DND-41 (cell line): ENCODE data around the gene CATSPER3.
A peak's percentile ranks its signal among the peaks of the same experiment; 100 is the strongest.

Experiments
- ATAC-seq: fragments of 200-7000 bp; cut with Tn5 transposase; 3 replicates; pipeline ENCODE4 v1.9.1; 2021; ENCODE audit warnings: low read depth; ENCODE audit not compliant: insufficient read depth
- DNase-seq: peaks from one replicate; pipeline ENCODE4 v3.0.0-alpha.2; 2020
- H2AFZ ChIP-seq: 2 replicates; pipeline ENCODE4 v1.6.0; 2012; ENCODE audit warnings: low read depth, low read length
- H3K27ac ChIP-seq: 2 replicates; pipeline ENCODE4 v1.5.1; 2012; ENCODE audit warnings: low read length, inconsistent platforms
- H3K27me3 ChIP-seq: fragments of 200-600 bp; sonication (generic); 2 replicates; pipeline ENCODE4 v1.6.0; 2012; ENCODE audit warnings: low read length, mild to moderate bottlenecking, inconsistent platforms; ENCODE audit not compliant: insufficient read depth, poor library complexity
- H3K36me3 ChIP-seq: 2 replicates; pipeline ENCODE4 v1.5.1; 2012; ENCODE audit warnings: low read length, inconsistent platforms; ENCODE audit not compliant: insufficient read depth
- H3K4me1 ChIP-seq: 2 replicates; pipeline ENCODE4 v1.5.1; 2012; ENCODE audit warnings: mild to moderate bottlenecking, low read length; ENCODE audit not compliant: insufficient read depth
- H3K4me2 ChIP-seq: 2 replicates; pipeline ENCODE4 v1.6.0; 2012; ENCODE audit warnings: mild to moderate bottlenecking, moderate library complexity, low read length, inconsistent platforms; ENCODE audit not compliant: insufficient read depth
- H3K4me3 ChIP-seq, 2 experiments: fragments of 200-600 bp in 1 of 2; shearing (Covaris generic) in 1 of 2; 2 replicates each; pipeline ENCODE4 v1.5.1; 2012 to 2016; ENCODE audit warnings: inconsistent platforms in 2 of 2, low read length in 2 of 2, mild to moderate bottlenecking in 2 of 2, low read depth in 1 of 2, moderate library complexity in 1 of 2
- H3K79me2 ChIP-seq: 2 replicates; pipeline ENCODE4 v1.6.0; 2012; ENCODE audit warnings: low read length, inconsistent platforms; ENCODE audit not compliant: insufficient read depth
- H3K9ac ChIP-seq: 2 replicates; pipeline ENCODE4 v1.6.0; 2012; ENCODE audit warnings: low read depth, mild to moderate bottlenecking, inconsistent platforms, low read length, moderate library complexity
- H3K9me3 ChIP-seq: 2 replicates; pipeline ENCODE4 v1.5.1; 2012; ENCODE audit warnings: low read length, moderate library complexity, mild to moderate bottlenecking, inconsistent platforms; ENCODE audit not compliant: insufficient read depth, severe bottlenecking
- H4K20me1 ChIP-seq: 2 replicates; pipeline ENCODE4 v1.6.0; 2012; ENCODE audit warnings: low read length; ENCODE audit not compliant: insufficient read depth
- EZH2 ChIP-seq: IDR thresholded peaks from 3 replicates; pipeline ENCODE4 v1.6.1; 2012; ENCODE audit warnings: borderline replicate concordance, low read depth, mild to moderate bottlenecking, moderate library complexity, low read length, inconsistent platforms; ENCODE audit not compliant: severe bottlenecking
- TF ChIP-seq, protein P1 (sequence below): IDR thresholded peaks from 2 replicates; pipeline ENCODE4 v1.5.1; 2012; ENCODE audit warnings: borderline replicate concordance, low read length, moderate library complexity, mild to moderate bottlenecking; ENCODE audit not compliant: poor library complexity, severe bottlenecking; ENCODE audit errors: extremely low read depth

CATSPER3 gene

DNA sequence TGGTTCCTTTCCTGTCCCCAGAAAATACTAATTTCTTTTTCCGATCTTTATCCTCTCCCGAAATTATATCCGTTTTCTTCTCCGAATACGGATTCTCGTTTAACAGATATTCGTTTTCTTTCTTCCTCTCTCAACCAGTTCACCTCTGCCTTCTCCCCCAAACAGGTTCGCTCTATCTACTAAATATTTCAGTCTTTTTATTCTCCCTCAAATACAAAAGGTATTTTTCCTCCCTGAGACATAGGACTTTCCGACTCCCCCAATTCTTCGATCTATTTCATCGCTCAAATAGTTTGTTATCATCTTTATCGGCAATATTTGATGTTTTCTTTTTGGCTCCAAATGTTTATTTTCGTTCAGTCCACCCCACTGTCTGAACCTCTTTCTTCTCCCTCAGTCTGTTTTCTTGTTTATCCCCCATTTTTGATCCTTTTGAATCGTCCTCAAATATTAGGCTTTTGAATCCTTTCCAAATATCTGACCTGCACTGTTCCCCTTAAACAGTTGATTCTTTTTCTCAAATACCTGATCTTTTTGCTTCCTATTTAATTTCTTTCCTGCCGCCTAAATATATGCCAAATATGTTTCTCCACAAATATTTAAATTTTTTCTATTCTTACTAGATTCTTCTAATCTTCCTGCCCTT is 61.9 kb downstream of the CATSPER3 start:
- peaks cover 35% of the 10 kb centered on the region for H3K36me3 ChIP-seq
- H4K20me1 ChIP-seq = peaks cover 20% of the 10 kb centered on the region
- no peak for DNase-seq
- no peaks in the 10 kb centered on the region for H3K27me3 ChIP-seq
- no peak overlapping the region for H3K4me2 ChIP-seq
- H3K9me3 ChIP-seq = no peaks in the 10 kb centered on the region
- H3K27ac ChIP-seq = no peak overlapping the region
- no peak for ATAC-seq
- no peak for TF ChIP-seq EZH2
- H3K4me3 ChIP-seq = no peak overlapping the region
- peaks cover 27% of the 10 kb centered on the region for H3K4me1 ChIP-seq
- no peak overlapping the region for H3K9ac ChIP-seq
- peaks cover 32% of the 10 kb centered on the region for H3K79me2 ChIP-seq
- no peak overlapping the region for H2AFZ ChIP-seq

DNA sequence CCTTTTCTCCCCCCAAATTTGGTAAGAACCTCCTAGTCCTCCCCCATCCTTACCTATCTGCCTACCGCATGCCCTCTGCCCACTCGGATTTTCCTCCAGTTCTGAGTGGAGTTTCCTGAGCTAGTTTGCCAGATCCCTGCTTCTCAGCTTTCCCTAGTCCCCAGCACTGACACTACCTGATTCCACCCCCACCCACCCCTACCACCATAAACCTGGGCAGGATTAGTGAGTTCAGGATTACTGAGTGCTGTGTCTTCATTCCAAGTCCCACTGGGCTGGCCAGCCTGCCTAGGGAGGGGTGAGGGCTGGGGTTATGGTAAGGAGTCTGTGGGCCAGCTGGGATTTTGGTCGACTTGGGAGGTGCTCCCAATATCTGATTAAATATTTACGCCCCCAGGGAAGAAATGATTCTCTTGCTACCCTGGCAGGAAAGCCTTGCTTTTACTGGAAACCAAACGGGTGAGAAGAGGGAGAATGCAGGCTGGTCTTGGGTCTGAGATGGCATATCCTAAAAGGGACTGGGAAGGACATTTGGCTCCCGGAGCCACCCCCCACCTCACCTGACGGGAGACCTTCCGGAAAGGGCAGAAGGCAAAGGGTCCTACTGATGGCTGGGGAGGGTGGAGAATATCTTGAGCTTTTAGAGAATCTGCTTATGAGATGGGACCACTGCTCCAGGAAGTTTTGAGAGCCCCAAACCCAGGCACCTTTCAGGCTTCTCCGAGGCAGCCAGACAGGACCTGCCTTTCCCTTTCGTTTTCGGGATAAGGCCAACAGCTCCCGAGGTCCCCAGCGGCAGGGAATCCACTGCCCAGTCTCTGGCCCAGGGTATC is 62.6 kb downstream of the CATSPER3 start:
- ATAC-seq = no peak
- peaks cover 32% of the 10 kb centered on the region for H3K79me2 ChIP-seq
- no peak overlapping the region for H2AFZ ChIP-seq
- H3K27me3 ChIP-seq = no peaks in the 10 kb centered on the region
- TF ChIP-seq, protein P1, sequence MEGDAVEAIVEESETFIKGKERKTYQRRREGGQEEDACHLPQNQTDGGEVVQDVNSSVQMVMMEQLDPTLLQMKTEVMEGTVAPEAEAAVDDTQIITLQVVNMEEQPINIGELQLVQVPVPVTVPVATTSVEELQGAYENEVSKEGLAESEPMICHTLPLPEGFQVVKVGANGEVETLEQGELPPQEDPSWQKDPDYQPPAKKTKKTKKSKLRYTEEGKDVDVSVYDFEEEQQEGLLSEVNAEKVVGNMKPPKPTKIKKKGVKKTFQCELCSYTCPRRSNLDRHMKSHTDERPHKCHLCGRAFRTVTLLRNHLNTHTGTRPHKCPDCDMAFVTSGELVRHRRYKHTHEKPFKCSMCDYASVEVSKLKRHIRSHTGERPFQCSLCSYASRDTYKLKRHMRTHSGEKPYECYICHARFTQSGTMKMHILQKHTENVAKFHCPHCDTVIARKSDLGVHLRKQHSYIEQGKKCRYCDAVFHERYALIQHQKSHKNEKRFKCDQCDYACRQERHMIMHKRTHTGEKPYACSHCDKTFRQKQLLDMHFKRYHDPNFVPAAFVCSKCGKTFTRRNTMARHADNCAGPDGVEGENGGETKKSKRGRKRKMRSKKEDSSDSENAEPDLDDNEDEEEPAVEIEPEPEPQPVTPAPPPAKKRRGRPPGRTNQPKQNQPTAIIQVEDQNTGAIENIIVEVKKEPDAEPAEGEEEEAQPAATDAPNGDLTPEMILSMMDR = no peak
- no peak for TF ChIP-seq EZH2
- no peak overlapping the region for H3K27ac ChIP-seq
- DNase-seq = no peak
- no peak overlapping the region for H3K9ac ChIP-seq
- H3K4me3 ChIP-seq = no peak overlapping the region
- peaks cover 35% of the 10 kb centered on the region for H3K36me3 ChIP-seq
- H3K9me3 ChIP-seq = no peaks in the 10 kb centered on the region
- peaks cover 32% of the 10 kb centered on the region for H3K4me1 ChIP-seq
- peaks cover 20% of the 10 kb centered on the region for H4K20me1 ChIP-seq
- peak overlapping the region; percentile 96; the same call in 1 of the 2 replicates for H3K4me2 ChIP-seq

DNA sequence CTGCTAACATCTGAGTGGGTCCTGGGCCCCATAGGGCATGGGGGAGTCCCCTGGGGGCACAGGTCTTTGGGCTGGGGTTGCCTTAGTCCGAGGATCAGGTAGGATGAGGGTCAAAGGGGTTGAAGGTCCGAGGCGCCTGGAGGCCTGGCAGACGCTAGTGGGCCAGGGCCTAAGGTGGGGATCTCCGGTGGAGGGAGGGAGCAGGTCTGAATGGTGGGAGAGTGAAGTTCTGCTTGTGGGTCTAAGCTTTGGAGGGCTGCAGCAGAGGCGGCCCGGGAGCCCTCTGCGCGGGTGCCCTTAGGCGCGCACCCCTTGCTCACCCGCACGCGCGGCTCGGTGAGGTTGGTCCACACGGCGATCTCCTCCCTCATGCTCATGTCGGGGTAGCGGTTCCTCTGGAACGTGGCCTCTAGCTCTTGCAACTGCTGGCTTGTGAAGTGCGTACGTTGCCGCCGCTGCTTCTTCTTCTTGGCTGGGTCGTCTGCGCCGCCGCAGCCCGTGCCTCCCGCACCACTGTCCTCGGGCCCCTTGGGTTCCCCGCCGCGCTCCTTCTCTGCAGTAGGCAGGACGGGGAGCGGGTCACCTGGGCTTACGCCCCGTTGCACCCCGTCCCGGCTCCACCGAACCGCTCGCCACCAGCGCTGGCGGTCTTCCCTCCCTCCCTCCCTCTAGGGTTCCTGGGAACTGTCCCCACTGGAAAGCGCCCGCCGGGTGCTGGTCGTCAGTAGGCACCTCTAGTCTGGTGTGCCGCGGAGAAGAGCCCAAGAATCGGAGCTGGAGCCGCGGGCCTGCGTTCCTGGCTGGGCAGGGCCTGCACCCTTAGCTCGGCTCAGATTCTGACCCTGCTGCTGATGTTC is 63.5 kb downstream of the CATSPER3 start:
- no peak overlapping the region for H2AFZ ChIP-seq
- H3K79me2 ChIP-seq = peaks cover 32% of the 10 kb centered on the region
- H3K4me2 ChIP-seq = peak overlapping the region; percentile 96
- no peak for DNase-seq
- H3K27me3 ChIP-seq = no peaks in the 10 kb centered on the region
- peak overlapping the region; percentile 78; the same call in 1 of the 2 replicates for H3K9ac ChIP-seq
- H3K36me3 ChIP-seq = peaks cover 33% of the 10 kb centered on the region
- H3K27ac ChIP-seq = no peak overlapping the region
- no peak for ATAC-seq
- TF ChIP-seq, protein P1 = no peak
- TF ChIP-seq EZH2 = no peak
- H4K20me1 ChIP-seq = peaks cover 14% of the 10 kb centered on the region
- no peaks in the 10 kb centered on the region for H3K9me3 ChIP-seq
- 0 out of 4 replicates have a peak overlapping the region, but pooled peaks of 1 of the 2 experiments have one; percentile 96 for H3K4me3 ChIP-seq
- H3K4me1 ChIP-seq = peaks cover 32% of the 10 kb centered on the region
